ENCODE measurements around the gene OR2T2. TPM values are rescaled to one million over a fixed set of nuclear protein-coding genes. Genes with fewer than 3 reads are reported as not detected.
"Not testable (repeated sequence)": the region's sequence is repeated elsewhere in the genome, so short reads cannot be mapped to it uniquely, and the experiment has no call there.

The OR2T2 gene
- total and polyA plus RNA-seq, 7 experiments from 2014 or later: 0.44 TPM; not detected in 6

GRCh38 chr1:248450466-248451145 is 5.2 kb downstream of the OR2T2 start:
- H3K4me1 ChIP-seq (ENCODE audit: control insufficient read depth in 2 of 2, insufficient read depth in 2 of 2, low read length in 2 of 2); H3K27me3 Mint-ChIP-seq; H3K27me3 ChIP-seq (ENCODE audit: control insufficient read depth in 2 of 2, insufficient read depth in 2 of 2, low read length in 2 of 2); H3K27ac ChIP-seq (ENCODE audit: low read depth, low read length); POLR2A ChIA-PET; H3K27ac Mint-ChIP-seq; H3K36me3 Mint-ChIP-seq; DNase-seq; H3K36me3 ChIP-seq (ENCODE audit: control insufficient read depth in 2 of 3, insufficient read depth in 3 of 3, low read length in 3 of 3); ATAC-seq; intact Hi-C loops (cut with micrococcal nuclease); H3K9me3 Mint-ChIP-seq; H3K4me1 Mint-ChIP-seq; CTCF ChIA-PET; H3K9me3 ChIP-seq (ENCODE audit: control insufficient read depth in 2 of 3, low read length in 3 of 3); H3K4me3 Mint-ChIP-seq; H3K4me3 ChIP-seq (ENCODE audit: low read length): not testable (repeated sequence)

- ATAC-seq; H3K36me3 Mint-ChIP-seq; H3K27ac Mint-ChIP-seq; H3K9me3 Mint-ChIP-seq; H3K36me3 ChIP-seq (ENCODE audit: control insufficient read depth in 2 of 3, insufficient read depth in 3 of 3, low read length in 3 of 3); H3K27me3 Mint-ChIP-seq; H3K4me1 Mint-ChIP-seq; intact Hi-C loops (cut with micrococcal nuclease); DNase-seq; H3K4me1 ChIP-seq (ENCODE audit: control insufficient read depth in 2 of 2, insufficient read depth in 2 of 2, low read length in 2 of 2); CTCF ChIA-PET; H3K4me3 Mint-ChIP-seq; H3K4me3 ChIP-seq (ENCODE audit: low read length); H3K27me3 ChIP-seq (ENCODE audit: control insufficient read depth in 2 of 2, insufficient read depth in 2 of 2, low read length in 2 of 2); H3K27ac ChIP-seq (ENCODE audit: low read depth, low read length); POLR2A ChIA-PET; H3K9me3 ChIP-seq (ENCODE audit: control insufficient read depth in 2 of 3, low read length in 3 of 3): not testable (repeated sequence)
These were observed 8.2 kb downstream of the OR2T2 start for GRCh38 chr1:248453619-248454018.

- H3K27me3 Mint-ChIP-seq; H3K36me3 Mint-ChIP-seq; H3K27ac ChIP-seq (ENCODE audit: low read depth, low read length); H3K27me3 ChIP-seq (ENCODE audit: control insufficient read depth in 2 of 2, insufficient read depth in 2 of 2, low read length in 2 of 2); H3K4me1 Mint-ChIP-seq; H3K27ac Mint-ChIP-seq; H3K9me3 ChIP-seq (ENCODE audit: control insufficient read depth in 2 of 3, low read length in 3 of 3); H3K9me3 Mint-ChIP-seq; H3K4me3 ChIP-seq (ENCODE audit: low read length); CTCF ChIA-PET; H3K4me3 Mint-ChIP-seq; POLR2A ChIA-PET; ATAC-seq; H3K36me3 ChIP-seq (ENCODE audit: control insufficient read depth in 2 of 3, insufficient read depth in 3 of 3, low read length in 3 of 3); DNase-seq; H3K4me1 ChIP-seq (ENCODE audit: control insufficient read depth in 2 of 2, insufficient read depth in 2 of 2, low read length in 2 of 2): not testable (repeated sequence)
- intact Hi-C loops (cut with micrococcal nuclease): loop anchor here in 1 of 2 donors (5.0 kb wide), 1 partner anchor 177 kb away; no protein-coding TSS in a partner anchor
These were observed 9.6 kb downstream of the OR2T2 start for GRCh38 chr1:248455045-248455444.

GRCh38 chr1:248456635-248457034 is 11.2 kb downstream of the OR2T2 start:
- CTCF ChIA-PET; H3K4me1 ChIP-seq (ENCODE audit: control insufficient read depth in 2 of 2, insufficient read depth in 2 of 2, low read length in 2 of 2); H3K27ac Mint-ChIP-seq; H3K27ac ChIP-seq (ENCODE audit: low read depth, low read length); DNase-seq; ATAC-seq; H3K36me3 ChIP-seq (ENCODE audit: control insufficient read depth in 2 of 3, insufficient read depth in 3 of 3, low read length in 3 of 3); H3K36me3 Mint-ChIP-seq; H3K4me1 Mint-ChIP-seq; H3K27me3 Mint-ChIP-seq; H3K4me3 ChIP-seq (ENCODE audit: low read length); POLR2A ChIA-PET; H3K27me3 ChIP-seq (ENCODE audit: control insufficient read depth in 2 of 2, insufficient read depth in 2 of 2, low read length in 2 of 2); H3K9me3 ChIP-seq (ENCODE audit: control insufficient read depth in 2 of 3, low read length in 3 of 3); H3K4me3 Mint-ChIP-seq; H3K9me3 Mint-ChIP-seq: not testable (repeated sequence)
- intact Hi-C loops (cut with micrococcal nuclease): loop anchor here in 1 of 2 donors (5.0 kb wide), 1 partner anchor 176 kb away; no protein-coding TSS in a partner anchor

- H3K4me1 ChIP-seq (ENCODE audit: control insufficient read depth in 2 of 2, insufficient read depth in 2 of 2, low read length in 2 of 2); H3K27ac Mint-ChIP-seq; CTCF ChIA-PET; POLR2A ChIA-PET; H3K27ac ChIP-seq (ENCODE audit: low read depth, low read length); H3K4me3 Mint-ChIP-seq; H3K9me3 ChIP-seq (ENCODE audit: control insufficient read depth in 2 of 3, low read length in 3 of 3); ATAC-seq; H3K4me3 ChIP-seq (ENCODE audit: low read length); H3K4me1 Mint-ChIP-seq; DNase-seq; H3K27me3 ChIP-seq (ENCODE audit: control insufficient read depth in 2 of 2, insufficient read depth in 2 of 2, low read length in 2 of 2); H3K27me3 Mint-ChIP-seq; H3K36me3 ChIP-seq (ENCODE audit: control insufficient read depth in 2 of 3, insufficient read depth in 3 of 3, low read length in 3 of 3): not testable (repeated sequence)
- H3K36me3 Mint-ChIP-seq: peaks cover 3 to 14% (median 4%) of the 10 kb centered on the region in 5 donors
- peaks cover 0 to 26% (median 11%) of the 10 kb centered on the region in 11 donors for H3K9me3 Mint-ChIP-seq
- intact Hi-C loops (cut with micrococcal nuclease): loop anchor here in 1 of 2 donors (5.0 kb wide), 1 partner anchor 173 kb away; no protein-coding TSS in a partner anchor
These were observed 13.7 kb downstream of the OR2T2 start for GRCh38 chr1:248459117-248459516.

GRCh38 chr1:248471154-248471553 is 25.7 kb downstream of the OR2T2 start:
- Mint-ChIP-seq H3K27ac (peak overlapping the region in 1 of 9 donors; percentile 28), H3K9me3 (peaks cover 0 to 35% (median 18%) of the 10 kb centered on the region in 11 donors), H3K36me3 (peaks cover 4 to 31% (median 13%) of the 10 kb centered on the region in 5 donors), H3K27me3 (peaks cover 0 to 16% (median 0%) of the 10 kb centered on the region in 5 donors), H3K4me1 (peaks cover 0 to 5% (median 0%) of the 10 kb centered on the region in 7 donors), H3K4me3 (no peak overlapping the region)
- Histone ChIP-seq H3K27ac (ENCODE audit: low read depth, low read length) (no peak overlapping the region), H3K4me1 (ENCODE audit: control insufficient read depth in 2 of 2, insufficient read depth in 2 of 2, low read length in 2 of 2) (no peaks in the 10 kb centered on the region), H3K36me3 (ENCODE audit: control insufficient read depth in 2 of 3, insufficient read depth in 3 of 3, low read length in 3 of 3) (no peaks in the 10 kb centered on the region), H3K27me3 (ENCODE audit: control insufficient read depth in 2 of 2, insufficient read depth in 2 of 2, low read length in 2 of 2) (no peaks in the 10 kb centered on the region), H3K9me3 (ENCODE audit: control insufficient read depth in 2 of 3, low read length in 3 of 3) (peaks cover 0 to 6% (median 2%) of the 10 kb centered on the region in 3 experiments), H3K4me3 (ENCODE audit: low read length) (no peak overlapping the region)
- ATAC-seq (no peak), DNase-seq (no peak)
- intact Hi-C loops (cut with micrococcal nuclease): no loop called here
- ChIA-PET CTCF (no interaction called here), POLR2A (no interaction called here)

- DNase-seq; H3K4me3 ChIP-seq (ENCODE audit: low read length); H3K36me3 ChIP-seq (ENCODE audit: control insufficient read depth in 2 of 3, insufficient read depth in 3 of 3, low read length in 3 of 3); POLR2A ChIA-PET; H3K27ac Mint-ChIP-seq; H3K27ac ChIP-seq (ENCODE audit: low read depth, low read length); H3K9me3 ChIP-seq (ENCODE audit: control insufficient read depth in 2 of 3, low read length in 3 of 3); intact Hi-C loops (cut with micrococcal nuclease); H3K27me3 ChIP-seq (ENCODE audit: control insufficient read depth in 2 of 2, insufficient read depth in 2 of 2, low read length in 2 of 2); H3K4me1 ChIP-seq (ENCODE audit: control insufficient read depth in 2 of 2, insufficient read depth in 2 of 2, low read length in 2 of 2); CTCF ChIA-PET; H3K4me1 Mint-ChIP-seq; ATAC-seq; H3K4me3 Mint-ChIP-seq: not testable (repeated sequence)
- Mint-ChIP-seq H3K36me3 (peaks cover 4 to 30% (median 13%) of the 10 kb centered on the region in 5 donors), H3K9me3 (peaks cover 0 to 26% (median 12%) of the 10 kb centered on the region in 11 donors), H3K27me3 (peaks cover 0 to 19% (median 0%) of the 10 kb centered on the region in 5 donors)
These were observed 26.7 kb downstream of the OR2T2 start for GRCh38 chr1:248472111-248472510.
